RWPE1 (cell line): ENCODE measurements around the gene ADORA1.

Experiments used
- CTCF ChIA-PET: fragments of 350-600 bp; sonication (Branson Sonifier 250); formaldehyde crosslinking; extraction: SDS; loops from one replicate; lab custom pipeline; 2021; lab: Yijun Ruan, JAX
- POLR2A ChIA-PET: fragments of 400-600 bp; formaldehyde crosslinking; extraction: SDS; loops from one replicate; lab custom pipeline; 2020; ENCODE audit warnings: antibody characterized with exemption; ENCODE audit not compliant: low non-redundant PET; lab: Yijun Ruan, JAX
- DNase-seq: peaks from one replicate; pipeline ENCODE4 v3.0.0; 2012; ENCODE audit warnings: low spot score
- H3K27ac ChIP-seq: fragments of 450-650 bp; 2 replicates; pipeline ENCODE4 v1.5.1; 2017
- CTCF ChIP-seq: fragments of 450-650 bp; conservative IDR thresholded peaks from 2 replicates; pipeline ENCODE4 v1.5.1; 2017; ENCODE audit warnings: low read depth, mild to moderate bottlenecking

Gene ADORA1

GRCh38 chr1:203147376-203147775 lies 19.9 kb downstream of the ADORA1 start:
- no peak for TF ChIP-seq CTCF
- H3K27ac ChIP-seq: no peak overlapping the region
- DNase-seq: no peak
- ChIA-PET CTCF (interaction anchor here (0.6 to 2.1 kb wide), 11 partner anchors 19 to 326 kb away, joined by 3 to 11 read pairs (median 5); partner anchors contain the start of gene ADORA1), POLR2A (no interaction called here)

GRCh38 chr1:203148127-203148526 lies 20.6 kb downstream of the ADORA1 start:
- peak; percentile 60 for DNase-seq
- ChIA-PET POLR2A (no interaction called here), CTCF (interaction anchor here (0.6 to 2.1 kb wide), 12 partner anchors 14 to 1484 kb away, joined by 3 to 11 read pairs (median 4); partner anchors contain the start of gene ADORA1)
- H3K27ac ChIP-seq: no peak overlapping the region
- peak; percentile 36 for TF ChIP-seq CTCF

GRCh38 chr1:203148579-203148978 lies 21.1 kb downstream of the ADORA1 start:
- no peak for TF ChIP-seq CTCF
- H3K27ac ChIP-seq: no peak overlapping the region
- ChIA-PET CTCF (interaction anchor here (0.6 to 1.8 kb wide), 14 partner anchors 14 to 1484 kb away, joined by 3 to 5 read pairs (median 4); partner anchors contain the start of gene ADORA1), POLR2A (no interaction called here)
- no peak for DNase-seq

GRCh38 chr1:203149188-203149840 lies 21.8 kb downstream of the ADORA1 start:
- no peak for DNase-seq
- ChIA-PET POLR2A (no interaction called here), CTCF (interaction anchor here (0.6 to 1.2 kb wide), 9 partner anchors 16 to 1416 kb away, joined by 3 to 5 read pairs (median 3); no protein-coding TSS in a partner anchor)
- TF ChIP-seq CTCF: no peak
- H3K27ac ChIP-seq: no peak overlapping the region

GRCh38 chr1:203150511-203151297 lies 23.2 kb downstream of the ADORA1 start:
- CTCF ChIA-PET: interaction anchor here (0.6 to 1.9 kb wide), 7 partner anchors 16 to 116 kb away, joined by 3 to 12 read pairs (median 3); no protein-coding TSS in a partner anchor
- POLR2A ChIA-PET: no interaction called here

More at GRCh38 chr1:203150511-203151297, 23.2 kb downstream of the ADORA1 start:
- no peak for TF ChIP-seq CTCF
- H3K27ac ChIP-seq: no peak overlapping the region
- DNase-seq: no peak
